Measurements from ENCODE around the gene CCL16. TPM values are rescaled to one million over a fixed set of nuclear protein-coding genes. Genes with fewer than 3 reads are reported as not detected.

CCL16 gene
- polyA plus RNA-seq, 1 donor from 2014 or later = not detected

GRCh38 chr17:35972945-35973332 is 8.4 kb downstream of the CCL16 start:
- H3K79me2 ChIP-seq (replicated peaks; ENCODE audit: insufficient read depth, low read length) = no peaks in the 10 kb centered on the region
- H3F3A ChIP-seq (ENCODE audit: insufficient read depth, low read length, poor library complexity, severe bottlenecking) = no peaks in the 10 kb centered on the region
- no peak overlapping the region for H3K9ac ChIP-seq (ENCODE audit: low read length)
- H3K27ac ChIP-seq (ENCODE audit: low read length) = no peak overlapping the region
- H3K27me3 ChIP-seq (ENCODE audit: insufficient read depth, low read depth, low read length) = no peaks in the 10 kb centered on the region
- H2AFZ ChIP-seq (ENCODE audit: low read depth, low read length) = no peak overlapping the region
- H3K9me3 ChIP-seq (ENCODE audit: low read length) = no peaks in the 10 kb centered on the region
- H3K9me2 ChIP-seq (ENCODE audit: insufficient read depth, low read length) = no peaks in the 10 kb centered on the region
- no peak overlapping the region for H3K4me3 ChIP-seq (ENCODE audit: low read length)
- H3K36me3 ChIP-seq (ENCODE audit: insufficient read depth, low read length) = no peaks in the 10 kb centered on the region
- no peaks in the 10 kb centered on the region for H4K20me1 ChIP-seq (ENCODE audit: insufficient read depth)
- TF ChIP-seq SMC3 (conservative IDR thresholded peaks at IDR 0.05; ENCODE audit: poor library complexity) (no peak), REST (IDR thresholded peaks at IDR 0.05; ENCODE audit: borderline replicate concordance) (no peak), POLR2AphosphoS5 (IDR thresholded peaks at IDR 0.05) (no peak), RAD21 (conservative IDR thresholded peaks at IDR 0.05) (no peak), MXI1 (conservative IDR thresholded peaks at IDR 0.05; ENCODE audit: poor library complexity, severe bottlenecking) (no peak), CTCF (IDR thresholded peaks at IDR 0.05; ENCODE audit: poor library complexity, severe bottlenecking) (no peak), EP300 (conservative IDR thresholded peaks at IDR 0.05; ENCODE audit: poor library complexity, severe bottlenecking) (no peak), EZH2 (IDR thresholded peaks at IDR 0.05; ENCODE audit: borderline replicate concordance, insufficient read depth, low read length, poor library complexity, severe bottlenecking) (no peak), TAF1 (IDR thresholded peaks at IDR 0.05; ENCODE audit: low read depth) (no peak)
- H3K4me2 ChIP-seq (ENCODE audit: low read length) = no peak overlapping the region

- no peak overlapping the region for H3K27ac ChIP-seq (ENCODE audit: low read length)
- no peaks in the 10 kb centered on the region for H4K20me1 ChIP-seq (ENCODE audit: insufficient read depth)
These were observed 8.8 kb downstream of the CCL16 start for GRCh38 chr17:35972535-35972934.

More at GRCh38 chr17:35972535-35972934, 8.8 kb downstream of the CCL16 start:
- no peak overlapping the region for H2AFZ ChIP-seq (ENCODE audit: low read depth, low read length)
- H3K4me3 ChIP-seq (ENCODE audit: low read length) = no peak overlapping the region
- no peak overlapping the region for H3K4me2 ChIP-seq (ENCODE audit: low read length)
- no peaks in the 10 kb centered on the region for H3K9me2 ChIP-seq (ENCODE audit: insufficient read depth, low read length)
- H3K36me3 ChIP-seq (ENCODE audit: insufficient read depth, low read length) = no peaks in the 10 kb centered on the region
- H3F3A ChIP-seq (ENCODE audit: insufficient read depth, low read length, poor library complexity, severe bottlenecking) = no peaks in the 10 kb centered on the region
- no peaks in the 10 kb centered on the region for H3K9me3 ChIP-seq (ENCODE audit: low read length)
- TF ChIP-seq TAF1 (IDR thresholded peaks at IDR 0.05; ENCODE audit: low read depth) = no peak
- TF ChIP-seq REST (IDR thresholded peaks at IDR 0.05; ENCODE audit: borderline replicate concordance) = no peak
- no peak for TF ChIP-seq RAD21 (conservative IDR thresholded peaks at IDR 0.05)
- TF ChIP-seq CTCF (IDR thresholded peaks at IDR 0.05; ENCODE audit: poor library complexity, severe bottlenecking) = no peak
- no peak for TF ChIP-seq POLR2AphosphoS5 (IDR thresholded peaks at IDR 0.05)
- no peak for TF ChIP-seq MXI1 (conservative IDR thresholded peaks at IDR 0.05; ENCODE audit: poor library complexity, severe bottlenecking)
- no peak for TF ChIP-seq EZH2 (IDR thresholded peaks at IDR 0.05; ENCODE audit: borderline replicate concordance, insufficient read depth, low read length, poor library complexity, severe bottlenecking)
- TF ChIP-seq SMC3 (conservative IDR thresholded peaks at IDR 0.05; ENCODE audit: poor library complexity) = no peak
- no peak for TF ChIP-seq EP300 (conservative IDR thresholded peaks at IDR 0.05; ENCODE audit: poor library complexity, severe bottlenecking)
- H3K79me2 ChIP-seq (replicated peaks; ENCODE audit: insufficient read depth, low read length) = no peaks in the 10 kb centered on the region
- H3K9ac ChIP-seq (ENCODE audit: low read length) = no peak overlapping the region
- no peaks in the 10 kb centered on the region for H3K27me3 ChIP-seq (ENCODE audit: insufficient read depth, low read depth, low read length)
